Stimulated activated naive CD8-positive, alpha-beta T cell treated with anti-CD3 and anti-CD28 coated beads, Interleukin-15, Interleukin-2, amounts not matched to agents 100 U/mL and 50 U/mL, for 24 hours (primary cell): ENCODE measurements around the gene TRAK1.
A peak's percentile ranks its signal among the peaks of the same experiment; 100 is the strongest.
"Not testable (repeated sequence)": the region's sequence is repeated elsewhere in the genome, so short reads cannot be mapped to it uniquely, and the experiment has no call there.

ENCODE experiments used
- ATAC-seq: fragments of 150-1000 bp; cut with Tn5 transposase; one replicate; pipeline ENCODE4 v1.10.0; 2021
- DNase-seq: peaks from one replicate; pipeline ENCODE4 v3.0.0; 2021

TRAK1 gene

DNA sequence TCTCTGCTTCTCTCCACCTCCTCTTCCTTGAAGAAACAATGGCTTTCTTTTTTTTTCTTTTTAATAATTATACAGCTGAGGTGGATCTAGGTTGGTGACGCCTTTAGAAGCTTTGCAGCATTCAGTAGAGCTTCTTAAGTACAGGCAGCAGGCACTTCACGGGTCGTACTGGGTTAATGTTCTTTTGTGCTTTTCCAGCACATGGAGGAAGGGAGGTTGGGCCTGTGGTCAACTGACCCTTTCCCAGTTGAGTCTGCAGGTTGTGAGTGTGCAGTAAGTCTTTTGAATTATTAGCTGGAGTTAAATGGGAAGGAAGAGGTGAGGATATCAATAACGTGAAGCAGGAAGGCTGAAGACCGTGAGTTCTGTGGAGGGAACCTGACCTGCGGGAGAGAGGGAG, 7.0 kb downstream of the TRAK1 start:
- no peak for ATAC-seq

DNA sequence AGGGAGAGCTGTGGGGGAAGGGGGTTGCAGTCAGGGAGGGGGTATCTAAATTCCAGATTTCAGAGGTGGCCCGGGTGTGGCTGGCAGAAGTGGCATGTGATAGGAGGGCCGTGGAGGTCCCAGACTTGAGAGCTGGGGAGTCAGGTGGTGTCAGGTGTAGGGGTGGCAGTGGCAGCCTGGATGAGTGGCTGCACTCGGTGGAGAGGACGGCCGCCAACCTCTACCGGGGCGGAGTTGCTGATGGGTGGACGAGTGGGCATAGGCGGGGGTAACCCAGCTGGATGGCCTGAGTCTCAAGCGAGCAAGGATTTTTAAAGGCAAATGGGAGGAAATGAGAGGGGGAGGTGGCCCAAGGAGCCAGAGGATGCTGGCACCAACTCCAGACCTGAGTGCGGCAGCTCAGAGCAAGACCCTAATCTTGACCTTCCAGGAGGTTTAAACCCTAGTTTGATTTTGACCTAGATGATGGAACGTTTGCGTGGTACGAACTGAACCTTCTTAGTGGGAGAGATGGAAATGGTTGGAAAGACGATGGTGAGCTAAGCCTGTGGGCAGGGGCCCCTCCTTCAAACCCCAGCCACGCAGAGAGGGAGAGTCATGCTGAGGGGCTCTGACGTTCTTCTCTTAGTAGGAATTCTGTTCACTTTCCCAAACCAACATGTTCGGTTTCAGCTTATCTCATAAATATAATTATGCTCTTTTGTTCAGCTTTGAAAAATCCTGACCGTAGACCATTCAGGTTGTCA, 8.0 kb downstream of the TRAK1 start:
- ATAC-seq: no peak

More for the DNA sequence above, 7.0 kb downstream of the TRAK1 start:
- DNase-seq: no peak

DNA sequence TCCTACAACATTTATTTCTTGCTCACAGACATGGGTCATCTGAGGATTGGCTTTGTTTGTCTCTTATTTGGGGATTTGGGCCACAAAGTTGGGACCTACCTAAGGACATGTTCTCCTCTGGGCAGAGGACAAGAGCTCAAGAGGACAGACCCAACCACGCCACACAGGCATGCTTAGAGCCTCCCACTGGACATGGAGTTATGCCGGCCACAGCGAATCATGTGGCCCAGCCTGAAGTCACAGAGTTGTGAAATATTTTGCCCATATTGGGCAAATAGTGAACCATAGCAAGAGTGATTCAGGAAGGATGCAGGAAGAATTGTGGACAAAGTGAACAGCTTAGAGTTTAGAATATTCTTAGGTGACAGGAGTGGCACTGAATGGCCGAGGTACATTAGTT, 9.9 kb downstream of the TRAK1 start:
- DNase-seq (no peak), ATAC-seq (no peak)

More for the DNA sequence above, 8.0 kb downstream of the TRAK1 start:
- no peak for DNase-seq

DNA sequence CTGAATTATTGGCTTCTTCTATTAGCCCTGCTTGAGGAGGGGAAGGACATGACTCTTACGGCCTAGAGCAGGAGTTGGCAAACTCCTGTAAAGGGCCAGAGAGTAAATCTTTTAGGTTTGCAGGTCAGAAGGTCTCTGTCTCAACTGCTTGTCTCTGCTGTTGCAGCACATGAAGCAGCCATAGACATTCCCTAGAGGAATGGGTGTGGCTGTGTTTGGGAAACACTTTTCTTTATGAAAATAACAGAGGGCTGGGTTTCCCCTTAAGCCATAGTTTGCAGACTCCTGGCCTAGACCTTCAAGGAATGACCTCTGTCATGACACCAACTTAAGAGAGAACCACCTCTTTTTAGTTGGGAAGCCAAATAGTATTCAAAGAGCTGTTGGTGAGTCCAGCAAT, 10.3 kb downstream of the TRAK1 start:
- no peak for ATAC-seq
- no peak for DNase-seq

DNA sequence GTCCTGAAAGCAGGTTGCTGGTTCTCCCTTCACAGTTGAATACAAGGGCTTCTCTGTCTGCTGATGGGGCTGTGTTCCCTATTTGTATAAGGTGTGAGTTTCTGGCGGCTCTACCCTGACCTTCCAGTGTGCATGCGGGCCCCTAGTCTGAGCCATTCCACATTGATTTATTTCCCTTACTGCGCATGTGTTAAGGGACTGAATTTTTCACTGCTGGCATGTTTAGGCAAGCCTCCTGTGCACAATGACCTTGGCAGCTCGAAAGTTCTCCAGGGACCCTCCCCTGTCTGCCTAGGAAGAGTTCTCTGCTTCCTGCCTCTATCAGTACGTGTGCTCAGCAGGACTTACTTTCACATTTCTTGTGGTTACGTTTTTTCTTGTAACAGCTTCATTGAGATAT, 11.4 kb downstream of the TRAK1 start:
- DNase-seq: no peak
- ATAC-seq: no peak

DNA sequence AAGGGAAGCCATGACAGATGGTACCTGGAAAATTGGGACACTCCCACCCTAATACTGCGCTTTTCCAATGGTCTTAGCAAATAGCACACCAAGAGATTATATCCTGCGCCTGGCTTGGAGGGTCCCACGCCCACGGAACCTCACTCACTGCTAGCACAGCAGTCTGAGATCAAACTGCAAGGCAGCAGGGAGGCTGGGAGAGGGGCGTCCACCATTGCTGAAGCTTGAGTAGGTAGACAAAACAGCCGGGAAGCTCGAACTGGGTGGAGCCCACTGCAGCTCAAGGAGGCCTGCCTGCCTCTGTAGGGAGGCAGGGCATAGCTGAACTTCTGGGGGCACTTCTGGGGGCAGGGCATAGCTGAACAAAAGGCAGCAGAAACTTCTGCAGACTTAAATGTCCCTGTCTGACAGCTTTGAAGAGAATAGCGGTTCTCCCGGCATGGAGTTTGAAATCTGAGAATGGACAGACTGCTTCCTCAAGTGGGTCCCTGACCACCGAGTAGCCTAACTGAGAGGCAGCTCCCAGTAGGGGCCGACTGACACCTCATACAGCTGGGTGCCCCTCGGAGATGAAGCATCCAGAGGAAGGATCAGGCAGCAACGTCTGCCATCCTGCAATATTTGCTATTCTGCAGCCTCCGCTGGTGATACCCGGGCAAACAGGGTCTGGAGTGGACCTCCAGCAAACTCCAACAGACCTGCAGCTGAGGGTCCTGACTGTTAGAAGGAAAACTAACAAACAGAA, 12.9 kb downstream of the TRAK1 start:
- not testable (repeated sequence) for DNase-seq, ATAC-seq

DNA sequence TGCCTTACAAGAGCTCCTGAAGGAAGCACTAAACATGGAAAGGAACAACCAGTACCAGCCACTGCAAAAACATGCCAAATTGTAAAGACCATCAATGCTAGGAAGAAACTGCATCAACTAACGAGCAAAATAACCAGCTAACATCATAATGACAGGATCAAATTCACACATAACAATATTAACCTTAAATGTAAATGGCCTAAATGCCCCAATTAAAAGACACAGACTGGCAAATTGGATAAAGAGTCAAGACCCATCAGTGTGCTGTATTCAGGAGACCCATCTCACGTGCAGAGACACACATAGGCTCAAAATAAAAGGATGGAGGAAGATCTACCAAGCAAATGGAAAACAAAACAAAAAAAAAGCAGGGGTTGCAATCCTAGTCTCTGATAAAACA, 14.8 kb downstream of the TRAK1 start:
- not testable (repeated sequence) for DNase-seq, ATAC-seq

DNA sequence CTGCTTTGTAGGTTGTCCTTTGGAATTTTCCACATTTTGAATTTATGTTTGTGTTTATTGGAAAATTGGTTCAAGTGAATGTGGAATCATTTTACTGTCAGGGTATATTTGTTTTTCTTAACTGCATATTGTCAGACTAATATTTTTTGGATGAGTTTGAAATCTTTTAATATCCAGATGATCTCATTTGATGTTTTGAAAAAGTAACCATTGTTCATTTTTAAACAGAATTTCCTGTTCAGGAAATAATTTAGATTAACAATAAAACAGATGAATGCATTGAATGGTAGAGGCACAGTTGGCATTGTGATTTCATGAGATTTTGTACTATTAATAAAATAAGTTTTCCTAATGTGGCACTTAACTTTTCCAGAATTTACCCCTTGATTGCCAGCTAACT, 15.5 kb downstream of the TRAK1 start:
- no peak for ATAC-seq
- no peak for DNase-seq

DNA sequence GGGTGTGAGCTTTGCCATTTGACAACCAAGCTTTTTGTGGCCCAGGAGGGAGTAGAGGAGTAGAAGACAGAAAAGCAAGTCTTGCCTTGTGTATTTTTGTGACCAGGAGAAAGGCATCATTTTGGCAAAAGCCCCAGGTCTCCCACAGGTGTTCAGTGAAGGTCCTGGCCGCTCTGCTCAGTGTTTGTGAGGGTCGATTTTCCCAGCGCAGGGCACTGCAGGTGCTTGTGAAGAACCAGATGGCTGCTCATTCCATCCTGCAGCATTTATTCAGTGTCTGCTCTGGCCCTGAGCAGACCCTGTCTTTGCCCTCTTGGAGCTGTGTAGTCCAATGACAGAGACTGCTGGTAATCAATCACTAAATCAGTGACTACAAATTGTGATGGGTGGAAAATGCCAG, 19.5 kb downstream of the TRAK1 start:
- ATAC-seq (no peak), DNase-seq (no peak)

DNA sequence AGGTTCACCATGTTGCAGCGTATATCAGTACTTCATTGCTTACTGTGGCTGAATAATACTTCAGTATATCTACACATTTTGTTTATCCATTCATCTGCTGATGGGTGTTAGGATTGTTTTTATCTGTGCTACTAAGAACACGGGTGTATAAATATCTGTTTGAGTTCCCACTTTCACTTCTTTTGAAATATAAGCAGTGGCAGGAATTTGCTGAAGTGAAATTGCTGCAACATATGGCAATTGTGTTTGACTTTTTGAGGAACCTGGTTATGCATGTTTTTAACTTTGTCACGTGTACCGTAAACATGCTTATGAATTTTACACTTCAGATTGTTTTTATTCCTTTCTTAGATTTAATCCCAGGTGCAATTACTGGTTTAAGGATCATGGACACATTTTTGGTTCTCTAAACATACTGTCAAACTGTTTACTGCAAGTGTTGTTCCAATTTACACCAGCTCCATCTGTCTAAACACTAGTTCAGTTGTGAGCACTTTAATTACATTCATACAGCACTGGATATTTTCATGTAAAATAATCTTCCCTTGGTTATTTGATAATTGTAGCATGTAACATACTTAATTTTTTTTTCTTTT, 23.1 kb downstream of the TRAK1 start:
- no peak for DNase-seq

DNA sequence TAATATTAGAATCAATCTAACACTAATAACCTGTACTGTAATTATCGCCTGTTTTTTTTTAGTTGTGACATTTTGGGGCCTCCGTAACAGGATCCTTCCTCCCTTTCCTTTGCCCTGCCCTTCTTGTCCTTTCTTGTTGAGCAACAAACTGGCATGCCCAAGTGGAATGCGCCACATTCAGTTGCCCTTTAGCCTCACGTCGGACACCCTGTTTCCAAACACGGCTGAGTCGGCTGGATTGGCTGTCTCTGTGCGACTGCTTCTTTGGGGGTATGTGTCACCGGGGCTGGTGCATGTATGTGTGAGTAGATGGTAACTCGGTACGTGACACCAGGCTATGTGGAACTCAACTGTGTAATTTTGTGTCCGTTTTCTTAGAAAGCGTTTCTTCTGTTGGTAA, 24.1 kb downstream of the TRAK1 start:
- DNase-seq (no peak), ATAC-seq (no peak)

More for the DNA sequence above, 23.1 kb downstream of the TRAK1 start:
- ATAC-seq: no peak

DNA sequence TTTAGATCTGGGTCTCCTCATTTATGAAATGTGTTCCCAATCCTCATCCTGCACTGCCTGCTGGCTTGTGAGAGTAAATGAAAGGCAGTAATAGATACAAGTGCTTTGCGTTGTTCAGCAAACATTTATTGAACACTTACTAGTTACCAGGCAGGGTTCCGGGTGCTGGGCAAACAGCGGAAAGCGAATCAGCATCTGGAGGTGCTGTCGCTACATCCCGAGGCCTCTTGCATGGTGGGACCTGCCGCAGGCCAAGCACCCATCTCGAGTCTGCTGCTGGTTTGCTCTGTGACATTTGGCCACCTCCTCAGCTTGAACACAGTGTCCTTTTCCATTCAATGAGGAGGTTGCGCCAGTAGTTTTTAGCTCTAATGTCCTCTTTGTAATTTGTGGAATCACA, 24.8 kb downstream of the TRAK1 start:
- ATAC-seq (no peak), DNase-seq (no peak)

DNA sequence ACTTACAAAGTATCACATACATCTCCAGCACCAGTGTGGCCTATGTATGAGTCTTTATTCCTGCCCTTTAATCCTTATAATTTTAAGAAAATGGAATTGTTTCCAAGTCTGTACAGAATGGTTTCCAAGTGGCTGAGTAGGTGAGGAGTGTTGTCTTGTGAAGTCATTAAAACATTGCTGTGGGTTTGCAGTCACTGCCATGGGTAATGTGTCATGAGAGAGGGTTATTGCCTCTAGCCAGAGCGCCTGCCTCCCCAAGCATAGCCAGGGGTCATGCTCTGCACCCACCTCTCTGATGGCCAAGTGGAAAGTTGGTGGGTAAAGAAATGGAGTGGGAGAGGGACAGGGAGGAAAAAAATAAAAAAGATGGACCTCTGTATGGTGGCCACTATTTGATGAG, 25.3 kb downstream of the TRAK1 start:
- ATAC-seq (no peak), DNase-seq (no peak)

DNA sequence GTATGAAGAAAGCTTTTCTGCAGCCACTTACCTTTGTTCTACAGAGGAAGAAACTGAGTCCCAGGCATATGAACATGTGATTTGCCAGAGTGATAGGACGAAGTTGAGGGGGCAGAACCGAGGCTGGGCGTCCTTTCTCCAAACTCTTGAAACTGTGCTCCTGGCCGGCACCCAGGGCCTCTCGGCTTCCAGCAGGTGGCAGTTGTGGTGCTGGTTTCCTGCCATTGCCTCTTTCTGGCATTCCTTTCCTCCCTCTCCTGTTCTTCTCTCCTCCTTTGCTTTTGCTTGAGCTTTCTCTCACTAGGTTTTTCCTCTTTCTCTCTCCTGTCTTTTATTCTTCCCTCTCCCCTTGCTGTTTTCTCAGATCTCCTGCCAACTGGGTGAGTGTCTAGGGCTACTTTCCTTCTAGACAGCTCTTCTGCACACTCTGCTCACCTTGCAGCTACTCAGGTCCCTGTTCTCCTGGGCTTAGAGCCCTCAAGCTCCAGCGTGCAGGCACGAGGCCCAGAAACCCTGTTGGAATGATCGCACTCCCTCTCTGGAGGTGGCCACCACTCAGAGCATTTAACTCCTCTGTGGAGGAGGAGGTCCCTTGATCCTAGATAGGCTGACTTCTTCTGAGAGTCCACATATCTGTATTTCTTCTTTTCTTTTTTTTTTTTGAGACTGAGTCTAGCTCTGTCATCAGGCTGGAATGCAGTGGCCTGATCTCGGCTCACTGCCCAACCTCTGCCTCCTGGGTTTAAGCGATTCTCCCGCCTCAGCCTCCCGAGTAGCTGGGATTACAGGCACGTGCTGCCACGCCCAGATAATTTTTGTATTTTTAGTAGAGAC, 26.2 kb downstream of the TRAK1 start:
- DNase-seq: no peak
- no peak for ATAC-seq

DNA sequence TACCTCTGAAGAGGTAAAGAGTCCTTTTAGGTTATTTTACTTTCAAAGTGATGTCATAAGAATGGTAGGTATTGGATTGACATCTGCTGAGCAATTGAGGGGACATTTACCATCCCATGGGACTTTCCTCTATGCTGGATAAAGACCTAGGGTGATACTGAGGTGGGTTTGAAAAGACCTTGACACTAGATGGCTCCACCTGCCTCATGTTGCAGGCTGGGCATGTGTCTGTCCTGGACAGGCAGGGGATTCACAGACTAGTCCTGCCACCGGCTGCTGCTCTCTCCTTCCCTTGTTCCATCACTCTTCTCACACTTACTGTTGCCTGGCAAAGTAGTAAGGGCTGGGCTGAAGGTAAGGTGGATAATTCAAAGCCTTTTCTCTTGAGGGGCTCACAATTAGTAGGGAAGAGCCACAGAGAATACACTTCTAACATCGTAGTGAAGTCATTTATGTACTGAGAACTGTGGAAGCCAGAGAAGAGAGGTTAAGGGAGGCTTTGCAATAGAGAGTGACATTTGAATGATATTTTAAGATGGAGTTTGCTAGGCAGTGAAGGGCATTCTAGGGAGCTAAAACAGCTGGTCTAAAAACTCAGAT, 27.7 kb downstream of the TRAK1 start:
- ATAC-seq (peak; percentile 73), DNase-seq (peak; percentile 27)

DNA sequence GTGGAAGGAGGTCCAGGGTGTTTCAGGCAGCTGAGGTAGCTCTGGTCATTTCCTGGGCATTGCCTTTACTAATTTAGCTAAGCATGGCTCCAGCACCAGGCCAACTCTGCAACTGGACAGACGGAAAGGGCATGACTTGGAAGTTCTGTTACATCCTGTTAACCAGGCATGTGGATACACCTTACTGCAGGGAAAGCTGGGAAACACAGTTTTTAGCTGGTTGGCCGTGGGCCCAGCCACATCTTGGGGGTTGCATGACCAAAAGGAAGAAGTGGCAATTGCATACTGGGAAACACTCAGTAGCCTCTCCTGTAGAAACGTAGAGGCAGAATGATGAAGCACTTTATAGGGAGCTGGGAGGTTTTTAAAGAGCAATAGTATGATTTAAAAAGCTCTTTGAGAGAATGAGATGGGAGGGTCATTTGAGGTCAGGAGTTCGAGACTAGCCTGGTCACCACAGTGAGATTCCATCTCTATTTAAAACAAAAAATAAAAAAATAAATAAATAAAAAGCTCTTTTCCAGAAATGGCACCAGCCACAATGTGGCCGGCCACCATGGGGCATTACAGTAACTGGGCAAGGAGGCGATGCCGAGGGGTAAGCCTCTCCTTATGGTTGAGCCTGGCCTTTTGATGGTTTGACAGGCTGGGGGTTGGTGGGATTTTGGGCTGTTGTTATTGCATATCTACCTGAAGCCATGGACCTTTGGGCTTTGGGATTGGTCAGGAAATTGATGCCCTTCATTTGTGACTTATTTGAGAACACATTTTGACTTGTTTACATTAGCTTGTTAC, 28.6 kb downstream of the TRAK1 start:
- no peak for ATAC-seq
- DNase-seq: no peak

DNA sequence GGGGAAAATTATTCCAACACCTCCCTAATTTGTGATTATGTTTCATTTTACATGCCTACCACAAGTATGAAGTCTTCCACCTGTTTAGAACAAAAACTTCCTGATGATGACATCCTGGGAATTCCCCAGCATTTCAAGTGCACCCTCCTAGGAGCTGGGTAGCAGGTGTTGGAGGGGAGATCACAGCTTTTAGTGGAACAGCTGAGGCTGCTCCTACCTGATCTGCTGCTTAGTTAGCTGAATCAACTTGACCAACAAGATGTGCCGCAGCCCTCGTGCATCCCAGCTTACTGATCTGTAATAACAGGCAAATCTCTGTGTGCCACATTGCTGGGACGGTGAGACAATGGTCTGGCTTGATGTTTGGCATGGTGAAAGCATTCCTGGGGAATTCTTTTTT, 29.7 kb downstream of the TRAK1 start:
- no peak for ATAC-seq
- DNase-seq: no peak

DNA sequence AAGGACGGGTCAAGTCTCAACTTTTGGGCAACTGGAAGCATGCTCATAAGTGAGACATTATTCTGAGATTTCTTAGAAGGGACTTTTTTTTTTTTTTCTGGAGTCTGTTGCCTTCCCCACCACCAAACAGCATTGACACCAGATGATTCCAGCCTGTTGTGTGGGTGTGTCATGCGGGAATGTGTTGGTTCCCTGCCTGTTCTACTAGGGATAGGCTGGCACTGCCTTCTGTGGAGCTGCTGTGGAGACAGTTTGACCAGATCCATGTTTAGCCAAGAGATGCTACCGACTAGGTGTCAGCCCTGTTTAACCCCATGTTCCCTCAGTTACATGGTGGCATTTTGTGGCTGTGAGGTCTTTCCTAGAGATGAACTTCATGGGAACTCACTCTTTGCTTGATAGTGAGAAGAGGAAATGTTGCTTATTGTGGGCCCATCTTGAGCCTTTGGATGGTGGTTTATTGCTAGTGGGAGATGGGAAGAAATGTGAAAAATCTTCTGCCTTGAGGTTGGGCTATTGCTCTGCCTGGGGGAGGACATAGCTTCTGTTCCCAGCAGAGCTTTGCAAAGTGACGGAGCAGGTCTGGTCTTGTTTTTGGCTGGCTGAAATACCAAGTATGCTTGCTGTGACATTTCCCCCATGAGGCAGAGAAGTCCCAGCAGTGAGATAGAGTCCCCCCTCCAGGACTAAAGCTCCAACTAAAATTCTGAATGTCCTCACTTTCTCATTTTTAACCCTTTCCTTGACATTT, 31.3 kb downstream of the TRAK1 start:
- DNase-seq (no peak), ATAC-seq (no peak)

DNA sequence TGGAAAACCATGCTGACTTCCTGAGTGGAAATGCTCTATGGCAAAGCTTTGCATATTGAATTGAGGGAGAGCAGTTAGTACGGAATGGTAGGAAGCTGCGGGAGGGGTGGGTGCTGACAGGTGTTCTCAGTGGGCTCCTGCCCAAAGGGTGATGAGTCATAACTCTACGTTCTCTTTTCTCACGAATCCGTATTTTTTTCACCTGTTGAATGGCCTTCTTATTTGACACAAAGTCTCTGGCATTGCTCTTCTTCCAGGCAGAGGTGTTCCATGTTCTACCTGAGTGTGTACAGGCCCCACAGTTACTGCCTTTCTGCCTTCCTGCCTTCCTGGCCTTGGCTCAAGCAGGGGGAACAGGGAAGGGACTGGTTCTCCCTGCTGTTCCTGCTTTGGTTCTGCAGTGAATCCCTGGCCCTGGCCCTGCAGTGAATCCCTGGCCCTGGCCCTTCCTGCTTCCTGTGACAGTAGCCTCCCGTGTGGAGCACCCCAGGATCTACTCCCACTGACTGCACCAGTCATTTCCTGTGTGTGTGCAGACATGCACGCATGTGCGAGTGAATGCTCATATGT, 31.9 kb downstream of the TRAK1 start:
- ATAC-seq (no peak), DNase-seq (no peak)
